HG02623 (cell line): ENCODE results near the gene KCNA1.
"Not testable (repeated sequence)": the region's sequence is repeated elsewhere in the genome, so short reads cannot be mapped to it uniquely, and the experiment has no call there.

Experiments
- ATAC-seq: cut with Tn5 transposase; IDR thresholded peaks from one replicate; pipeline ENCODE4 v1.9.1; 2021; ENCODE audit warnings: moderate library complexity; ENCODE audit not compliant: unreplicated experiment

KCNA1 gene

DNA sequence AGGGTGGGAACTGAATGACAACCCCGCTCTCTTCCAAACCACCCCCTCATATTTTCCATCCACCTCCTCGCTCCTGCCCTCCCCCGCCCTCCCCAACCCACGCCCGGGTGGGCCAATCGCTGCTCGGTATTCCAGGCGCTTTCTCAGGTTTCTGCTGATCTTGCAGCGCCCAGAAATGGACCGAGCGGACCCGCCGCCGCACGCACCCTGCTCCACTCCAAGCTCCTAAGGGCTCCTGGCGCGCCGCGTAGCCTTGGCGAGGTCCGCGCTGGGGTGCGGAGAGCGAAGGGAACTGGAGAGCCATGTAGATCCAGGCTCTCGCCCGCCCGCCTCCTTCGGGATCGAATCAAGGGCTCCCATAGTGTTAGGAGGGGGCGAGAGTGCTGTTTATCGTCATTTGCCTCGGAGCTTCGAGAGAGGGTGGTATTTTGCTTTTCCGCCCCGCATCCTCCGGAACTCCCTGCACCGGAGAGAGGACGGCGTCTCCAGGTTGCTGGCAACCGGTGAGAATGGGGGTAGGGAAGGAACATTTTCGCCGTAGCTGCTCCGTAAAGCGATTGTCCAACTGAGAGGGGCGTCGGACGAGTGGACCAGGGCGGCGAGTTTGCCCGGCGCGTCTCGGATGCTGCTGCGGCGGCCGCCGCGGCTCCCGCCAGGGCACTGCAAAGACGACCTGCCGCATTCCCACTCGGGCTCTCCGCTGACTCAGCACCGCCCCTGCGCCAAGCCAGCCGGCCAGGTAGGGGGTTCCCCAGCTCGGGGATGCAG is at the start of gene KCNA1:
TSS of gene KCNA1 (plus strand) at position 172 of the 768 bp plus-strand sequence. CDS start 1,474 bp downstream, outside the sequence.
- no peak for ATAC-seq

DNA sequence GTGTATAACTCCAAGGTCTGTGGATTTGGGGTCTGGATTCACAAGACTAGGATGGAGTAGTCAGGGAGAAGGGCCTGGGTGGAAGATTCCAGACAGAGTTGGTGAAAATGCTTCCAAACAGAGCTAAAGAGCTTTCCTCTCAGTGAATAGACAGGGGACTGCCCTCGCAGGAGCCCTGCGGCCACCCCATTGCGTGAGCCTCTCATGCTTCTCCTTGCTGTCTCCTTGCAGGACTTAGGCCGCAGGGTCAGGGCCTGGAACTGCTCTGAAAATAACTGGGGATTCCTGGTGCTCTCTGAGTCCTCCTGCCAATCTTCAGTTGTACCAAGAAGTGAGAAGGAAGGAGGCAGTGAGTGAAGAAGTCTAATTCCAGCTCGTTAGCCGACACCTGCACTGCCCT is 49.0 kb upstream of the KCNA1 start:
- ATAC-seq = no peak

DNA sequence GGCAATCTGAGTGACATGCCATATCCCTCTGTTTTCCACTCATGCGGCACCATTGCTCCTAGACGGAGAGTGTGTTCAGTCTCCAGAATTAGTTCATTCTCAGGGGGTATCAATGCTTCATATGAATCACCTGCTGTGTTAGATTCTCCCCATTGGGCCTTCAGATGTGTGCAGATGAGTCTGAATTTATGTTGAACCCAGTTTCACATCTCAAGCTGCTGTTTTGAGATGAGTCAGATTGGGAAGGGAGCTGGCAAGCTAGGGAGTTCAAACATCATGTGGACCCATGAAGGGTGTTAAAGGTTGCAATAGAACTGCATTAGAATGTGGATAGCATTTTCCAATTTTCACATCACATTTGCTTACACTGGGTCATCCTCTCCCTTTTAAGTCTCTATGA is 46.9 kb upstream of the KCNA1 start:
- no peak for ATAC-seq

DNA sequence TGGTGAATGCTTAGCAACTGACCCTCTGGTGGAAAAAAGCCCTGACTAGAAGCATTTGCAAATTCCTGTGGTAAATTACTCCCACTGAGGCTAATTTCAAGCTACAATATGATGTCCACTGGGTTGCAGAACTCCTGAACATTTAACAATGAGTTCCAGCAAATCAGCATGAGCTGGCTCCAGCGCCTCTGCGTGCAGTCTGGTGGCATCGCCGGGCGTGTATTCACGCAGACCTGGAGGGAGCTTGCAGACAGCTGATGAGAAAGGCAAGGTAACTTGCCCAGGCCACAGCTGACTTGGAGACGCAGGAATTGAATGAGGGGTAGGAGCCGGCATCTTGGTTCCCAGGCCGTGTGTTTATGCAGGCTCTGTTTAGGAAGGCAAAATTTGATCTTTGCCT is 45.1 kb upstream of the KCNA1 start:
- no peak for ATAC-seq

DNA sequence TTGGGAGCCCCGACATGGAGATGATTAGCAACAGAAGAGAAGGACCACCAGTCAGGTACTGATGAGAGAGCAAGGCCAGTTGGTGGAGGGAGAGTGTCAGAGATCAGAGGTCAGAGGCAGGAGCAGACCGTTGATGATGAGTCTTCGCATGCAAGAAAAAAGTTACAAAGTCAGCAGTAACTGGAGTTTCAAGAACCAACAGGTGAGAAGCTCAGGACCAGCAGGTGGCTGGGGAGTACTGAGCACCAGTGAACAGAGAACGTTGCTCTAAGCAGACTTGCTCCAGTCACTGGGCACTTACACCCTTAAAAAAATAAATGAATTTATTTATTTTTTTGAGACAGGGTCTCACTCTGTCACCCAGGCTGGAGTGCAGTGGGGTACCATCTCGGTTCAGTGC is 44.5 kb upstream of the KCNA1 start:
- no peak for ATAC-seq

DNA sequence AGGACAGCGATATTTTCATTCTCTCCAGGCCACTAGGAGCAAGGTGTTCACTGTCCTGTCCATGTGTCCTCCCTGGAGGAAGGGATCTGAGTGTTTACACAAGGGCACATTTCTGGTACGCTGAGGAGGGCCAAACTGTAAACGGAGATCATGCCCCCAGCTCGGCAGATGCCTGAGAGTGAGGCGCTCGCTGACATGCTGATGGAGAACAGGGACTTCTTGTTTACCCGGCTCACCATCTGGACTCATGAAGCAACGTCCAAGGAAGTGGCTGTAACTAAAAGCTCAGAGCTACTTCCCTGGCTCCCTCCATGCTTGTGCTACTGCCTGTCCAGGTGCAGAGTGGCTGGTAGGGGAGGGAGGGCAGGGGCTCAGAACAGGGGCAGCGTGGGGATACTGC is 43.4 kb upstream of the KCNA1 start:
- no peak for ATAC-seq

DNA sequence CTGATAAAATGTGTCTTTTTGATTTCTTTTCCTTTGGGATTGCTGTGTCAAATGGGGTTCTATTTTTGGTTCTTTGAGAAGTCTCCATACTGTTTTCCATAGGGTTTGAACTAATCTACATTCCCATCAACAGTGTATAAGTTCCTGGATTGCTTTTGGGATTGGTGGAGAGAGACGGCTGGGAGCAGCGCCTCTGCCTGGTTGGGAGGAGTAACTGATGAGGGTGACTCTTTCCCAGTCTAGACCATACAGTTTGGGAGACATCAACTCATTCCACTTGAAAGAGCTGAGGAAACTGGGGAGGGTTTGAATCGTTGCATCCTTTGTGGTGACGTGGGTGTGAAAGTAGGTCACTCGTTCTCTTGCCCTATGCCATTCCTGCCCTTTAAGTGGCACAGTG is 42.3 kb upstream of the KCNA1 start:
- ATAC-seq = no peak

DNA sequence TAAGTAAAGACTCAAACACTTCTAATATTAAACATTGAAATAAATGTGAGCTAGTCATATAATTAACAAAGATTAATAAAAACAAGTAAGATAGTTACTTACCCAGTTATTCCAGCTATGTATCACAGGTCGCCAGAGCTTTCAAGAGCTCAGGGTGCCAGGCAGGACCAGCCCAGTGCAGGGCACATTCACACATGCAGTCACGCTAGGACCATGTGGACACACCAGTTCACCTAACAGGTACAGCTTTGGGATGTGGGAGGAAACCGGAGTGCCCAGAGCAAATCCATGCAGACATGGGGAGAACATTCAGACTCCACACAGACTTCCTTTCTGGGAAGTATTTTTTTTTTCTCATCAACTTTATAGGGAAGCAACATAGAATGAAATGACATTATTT is 39.3 kb upstream of the KCNA1 start:
- no peak for ATAC-seq

DNA sequence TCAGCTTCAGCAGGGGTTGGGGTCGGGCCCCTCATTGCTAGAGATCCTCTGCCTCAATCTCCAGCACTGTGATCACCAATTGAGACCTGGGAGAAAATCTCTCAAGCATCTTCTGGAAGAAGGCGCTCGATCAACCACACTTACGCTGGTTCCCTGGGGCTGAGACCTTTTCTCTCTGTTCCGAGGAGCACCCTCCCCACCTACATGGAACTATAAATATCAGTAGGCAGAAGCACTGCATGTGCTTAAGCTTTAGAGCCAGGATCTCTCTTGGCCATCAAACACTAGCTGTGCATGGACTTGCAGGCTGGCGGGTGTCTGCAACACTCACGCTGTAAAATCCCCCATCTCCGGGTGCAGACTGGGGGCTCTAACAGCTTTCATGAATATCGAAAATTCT is 38.2 kb upstream of the KCNA1 start:
- no peak for ATAC-seq

DNA sequence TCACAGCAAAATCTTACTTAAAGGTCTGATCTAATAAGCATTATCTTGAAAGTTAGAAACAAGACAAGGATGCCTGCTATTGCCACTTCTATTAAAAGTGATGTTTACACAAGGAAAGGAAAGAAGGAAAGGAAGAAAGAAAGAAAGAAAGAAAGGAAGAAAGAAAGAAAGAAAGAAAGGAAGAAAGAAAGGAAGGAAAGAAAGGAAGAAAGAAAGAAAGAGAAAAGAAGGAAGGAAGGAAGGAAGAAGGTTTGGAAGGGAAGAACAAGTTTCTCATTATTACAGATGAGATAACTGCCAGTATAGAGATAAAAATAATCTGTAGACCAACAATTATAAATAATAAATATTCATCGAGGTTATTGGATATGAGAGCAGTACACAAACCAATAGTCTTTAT is 35.8 kb upstream of the KCNA1 start:
- ATAC-seq = no peak

DNA sequence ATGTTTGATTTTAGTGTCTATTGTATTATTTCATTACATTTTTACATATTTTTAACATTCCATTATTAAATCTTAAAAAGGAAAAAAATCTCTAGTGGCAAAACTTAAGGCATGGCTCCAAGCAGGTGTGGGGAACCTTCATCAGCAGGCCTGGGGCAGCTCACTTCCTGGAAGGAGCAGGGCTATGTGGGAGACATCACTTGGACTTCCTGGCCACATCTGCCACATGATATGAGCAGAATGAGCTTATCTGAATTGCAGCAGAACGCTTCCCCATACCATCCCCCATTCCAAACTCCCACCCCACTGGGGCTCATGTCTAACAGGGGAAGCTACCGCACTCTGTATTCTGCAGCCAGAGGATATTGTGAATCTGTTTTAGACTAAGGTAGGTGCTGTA is 35.0 kb upstream of the KCNA1 start:
- ATAC-seq = no peak

DNA sequence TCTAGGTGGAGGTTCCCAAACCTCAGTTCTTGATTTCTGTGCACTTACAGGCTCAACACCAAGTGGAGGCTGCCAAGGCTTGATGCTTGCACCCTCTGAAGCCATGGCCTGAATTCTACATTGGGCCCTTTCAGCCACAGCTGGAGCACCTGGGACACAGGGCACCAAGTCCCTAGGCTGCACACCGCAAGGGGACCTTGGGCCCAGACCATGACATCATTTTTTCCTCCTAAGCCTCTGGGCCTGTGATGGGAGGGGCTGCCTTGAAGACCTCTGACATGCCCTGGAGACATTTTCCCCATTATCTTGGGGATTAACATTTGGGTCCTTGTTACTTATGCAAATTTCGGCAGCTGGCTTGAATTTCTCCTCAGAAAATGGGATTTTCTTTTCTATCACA is 30.2 kb upstream of the KCNA1 start:
- ATAC-seq = not testable (repeated sequence)

DNA sequence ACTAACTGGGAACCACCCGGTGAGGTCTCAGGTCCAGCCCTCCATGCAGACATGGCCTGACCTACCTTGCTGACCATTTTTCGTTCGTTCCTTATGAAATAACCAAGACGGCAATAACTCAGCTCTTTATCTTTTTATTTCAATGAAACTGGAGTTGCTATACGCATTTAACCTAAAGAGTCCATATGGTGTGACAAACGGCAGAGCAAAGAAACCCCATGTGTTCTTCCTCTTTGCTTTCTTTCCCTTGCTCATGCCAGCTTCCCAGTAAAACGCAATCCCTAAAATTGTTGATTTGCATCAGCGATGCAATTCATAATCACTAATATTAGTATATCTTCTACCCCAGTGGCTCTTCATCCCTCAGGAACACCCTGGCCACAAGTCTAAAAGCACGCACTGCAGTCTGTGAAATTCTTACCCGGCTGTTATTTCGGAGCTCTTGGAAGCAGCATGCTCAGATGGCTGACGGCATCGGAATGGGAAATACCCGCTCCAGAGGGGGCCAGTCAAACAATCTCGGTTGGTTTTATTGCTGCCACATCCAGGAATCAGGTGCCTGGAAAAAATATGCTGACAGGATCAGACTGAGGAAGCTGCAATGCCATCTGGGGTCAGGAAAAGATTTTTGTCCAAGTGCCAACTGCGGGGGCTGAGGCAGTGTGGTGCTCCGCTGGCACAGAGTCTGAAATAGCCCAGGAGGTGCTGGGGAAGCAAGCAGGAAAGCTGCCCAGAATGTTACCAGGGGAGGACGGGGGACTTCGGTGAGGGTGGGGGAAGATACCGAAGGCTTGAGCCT is 28.2 kb upstream of the KCNA1 start:
- ATAC-seq = no peak

DNA sequence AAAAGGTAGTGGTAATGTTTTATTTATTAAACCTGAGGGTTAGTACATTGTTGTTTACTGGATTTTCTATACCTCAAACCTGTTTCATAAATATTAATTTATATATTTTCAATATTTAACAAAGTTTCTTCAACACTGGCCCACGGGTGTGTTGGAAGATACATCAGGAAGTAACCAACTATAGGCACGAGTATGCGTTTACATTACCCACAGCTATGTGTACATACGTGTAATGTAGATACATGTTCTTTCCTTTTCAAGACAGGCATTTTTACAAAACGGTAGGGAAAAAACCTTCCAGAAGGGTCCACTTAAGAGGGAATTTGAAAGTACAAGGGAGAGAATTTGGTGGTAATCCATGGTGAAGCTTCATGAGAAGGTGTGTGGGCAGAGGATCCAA is 17.8 kb upstream of the KCNA1 start:
- no peak for ATAC-seq

DNA sequence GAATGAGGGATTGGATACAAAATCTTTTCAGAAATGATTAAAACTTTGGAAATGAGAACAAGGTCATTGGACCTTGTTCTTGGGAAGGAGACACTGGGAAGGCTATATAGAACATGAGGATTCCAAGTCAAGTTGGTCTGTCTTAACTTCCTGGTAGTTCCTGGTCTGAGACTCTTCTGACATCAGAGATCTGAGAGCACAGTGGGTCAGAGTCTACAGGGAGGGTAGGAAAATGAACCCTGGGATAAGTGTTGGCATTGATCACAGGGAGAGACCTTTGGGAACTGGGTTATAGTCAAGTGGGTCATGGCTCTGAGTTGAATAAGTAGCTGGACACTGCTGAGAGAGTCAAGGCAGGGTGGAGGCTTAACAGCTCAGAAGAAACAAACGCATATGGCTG is 17.3 kb upstream of the KCNA1 start:
- no peak for ATAC-seq

DNA sequence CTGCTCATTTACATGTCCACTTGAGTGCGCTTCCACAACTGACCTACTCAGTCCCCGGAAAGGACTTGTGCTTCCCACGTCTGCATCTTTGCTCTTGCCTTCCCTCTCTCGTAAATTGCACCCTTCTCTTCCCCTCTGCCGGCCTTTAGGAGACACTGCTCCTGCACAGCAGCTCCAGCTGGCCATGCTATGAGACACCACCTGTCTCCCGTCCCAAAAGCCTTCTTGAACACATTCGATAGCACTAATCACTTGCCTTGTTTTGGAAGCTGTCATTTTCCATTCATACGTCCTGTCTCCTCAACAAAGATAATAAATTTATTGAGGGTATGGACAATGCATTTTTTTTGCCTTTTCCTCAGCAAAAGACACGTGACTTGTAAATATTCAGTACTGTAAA is 15.7 kb upstream of the KCNA1 start:
- ATAC-seq = no peak

DNA sequence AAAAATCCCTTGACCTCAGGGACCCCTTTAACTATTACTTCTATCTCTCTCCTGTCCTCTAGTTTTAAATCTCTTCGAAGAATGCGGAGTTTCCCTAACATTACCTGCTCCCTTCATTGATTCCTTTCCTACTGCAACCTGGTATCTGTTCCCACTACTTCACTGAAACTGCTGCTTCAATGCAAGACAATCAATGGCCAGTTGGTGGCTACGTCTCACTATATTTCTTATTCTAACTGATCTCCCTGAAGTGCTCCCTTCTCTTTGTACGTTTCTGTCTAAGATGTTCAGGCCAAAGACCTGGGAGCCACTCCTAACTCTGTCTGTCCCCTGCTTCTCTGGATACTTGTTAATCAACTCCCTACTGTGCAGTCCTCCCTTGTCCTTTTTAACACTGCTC is 10.3 kb upstream of the KCNA1 start:
- no peak for ATAC-seq

DNA sequence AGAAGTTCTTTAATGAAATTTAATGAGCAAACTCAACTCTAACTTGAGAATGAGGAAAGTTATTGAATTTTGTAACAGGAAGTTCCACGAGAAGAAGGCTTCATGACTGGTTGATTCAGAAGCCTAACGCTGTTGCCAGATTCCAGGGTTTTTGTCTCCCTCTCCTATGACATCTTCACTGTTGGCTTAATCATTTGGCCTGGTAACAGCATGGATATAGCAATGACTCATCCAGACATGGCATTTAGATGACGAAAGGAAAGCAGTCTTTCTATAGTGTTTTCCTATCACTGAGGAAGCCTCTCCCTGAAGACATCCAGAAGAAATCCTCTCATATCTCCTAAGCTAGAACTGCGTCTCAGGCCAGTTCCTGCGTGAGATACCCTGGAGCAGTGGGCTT is 9.4 kb upstream of the KCNA1 start:
- no peak for ATAC-seq

DNA sequence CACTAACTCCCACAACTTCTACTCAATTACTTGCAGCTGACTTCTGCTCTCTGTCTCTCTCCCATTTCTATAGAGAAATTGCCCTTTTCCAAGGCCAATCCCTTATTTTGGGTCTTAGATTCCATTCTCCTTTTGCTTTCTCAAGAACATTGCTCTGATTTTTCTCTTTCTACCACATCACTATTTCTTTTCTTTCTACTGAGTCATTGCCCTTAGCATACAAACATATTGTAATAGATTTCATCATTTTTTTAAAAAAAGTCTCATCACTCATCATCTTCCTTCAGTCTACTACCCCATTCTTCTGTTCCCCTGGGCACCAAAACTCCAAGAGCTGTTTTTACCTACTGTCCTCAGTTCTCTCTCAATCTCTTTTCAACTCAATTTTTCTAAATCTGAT is 4.4 kb upstream of the KCNA1 start:
- no peak for ATAC-seq

DNA sequence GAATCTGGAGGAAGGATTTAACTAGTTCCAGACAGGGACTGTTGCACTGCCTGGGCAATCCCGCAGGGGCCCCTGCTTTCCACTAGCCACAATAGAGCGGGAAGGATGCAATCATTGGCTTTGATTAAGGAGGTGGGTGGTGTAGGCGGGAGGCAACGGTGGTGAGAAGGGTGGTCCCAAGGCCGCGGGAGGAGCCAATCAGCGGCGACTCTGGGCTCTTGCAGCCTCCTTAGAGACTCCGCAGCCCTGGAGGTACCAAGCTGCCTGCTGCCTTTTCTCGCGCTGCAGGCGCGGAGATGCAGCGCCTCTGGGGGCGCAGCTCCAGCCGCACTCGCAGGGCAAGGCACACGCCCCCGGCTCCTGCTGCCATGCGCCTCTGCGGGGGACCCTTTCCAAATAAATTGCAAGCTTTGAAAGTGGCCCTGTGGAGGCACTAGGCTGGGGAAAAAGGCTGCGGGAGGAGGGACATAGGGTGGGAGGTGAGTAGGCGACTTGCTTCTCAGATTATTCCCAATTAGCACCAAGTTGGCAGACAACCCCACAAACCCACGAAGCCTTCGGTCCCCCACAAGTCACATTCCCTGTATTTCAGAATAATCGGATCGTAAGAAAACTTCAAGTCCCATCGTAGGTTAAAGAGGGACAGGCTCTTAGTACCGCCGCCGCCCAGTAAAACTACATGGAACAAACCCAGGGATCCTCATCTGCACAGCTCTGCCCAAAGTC is 858 bp upstream of the KCNA1 start:
- ATAC-seq = no peak

DNA sequence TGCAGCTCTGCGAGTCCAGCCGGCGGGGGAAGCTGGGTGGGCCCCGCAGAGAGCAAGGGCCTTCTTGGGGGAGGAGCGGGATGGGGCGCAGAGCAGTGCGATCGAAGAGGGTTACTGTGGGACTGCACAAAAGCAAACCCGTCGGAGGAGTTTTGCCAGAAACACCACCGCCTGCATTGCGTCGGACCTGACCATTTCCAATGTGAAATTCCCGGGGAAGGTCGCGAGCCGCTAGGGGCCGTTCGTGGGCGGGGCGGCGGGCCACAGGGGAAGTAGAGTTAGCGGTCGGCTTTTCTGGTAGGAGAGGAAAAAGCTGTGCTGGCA is 333 bp upstream of the KCNA1 start:
- ATAC-seq = no peak
